Measurements from ENCODE around the gene UCN3. TPM values are rescaled to one million over a fixed set of nuclear protein-coding genes. Genes with fewer than 3 reads are reported as not detected.

UCN3 gene
- total RNA-seq, 1 donor from 2014 or later = not detected

DNA sequence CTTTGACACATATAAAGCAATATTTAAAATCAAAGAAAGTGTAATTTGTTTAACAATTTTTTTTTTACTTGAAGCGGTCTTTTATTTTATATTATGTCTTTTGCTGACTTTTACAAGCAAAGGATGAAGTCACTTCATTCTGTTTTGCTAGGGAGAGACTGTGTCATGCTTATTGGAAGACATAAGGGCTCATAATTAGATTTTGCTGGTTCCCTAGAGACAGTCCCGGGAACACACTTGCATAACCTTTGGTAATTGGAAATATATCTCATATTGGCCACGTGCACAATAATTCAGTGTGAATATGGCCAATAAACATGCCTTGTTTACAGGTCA is 47.1 kb downstream of the UCN3 start:
- Histone ChIP-seq H3K27me3 (no peaks in the 10 kb centered on the region), H3K4me1 (peaks cover 0 to 6% of the 10 kb centered on the region in 2 donors), H3K27ac (peak overlapping the region; percentile 88 to 96), H3K9me3 (no peaks in the 10 kb centered on the region), H3K4me3 (peak overlapping the region; percentile 78 to 87), H3K36me3 (no peaks in the 10 kb centered on the region)
- intact Hi-C loops (cut with DNase I) = loop anchor here (2.0 to 5.0 kb wide), 2 partner anchors 17 to 35 kb away; no protein-coding TSS in a partner anchor
- no peak for DNase-seq (ENCODE audit: low spot score in 2 of 2)
- TF ChIP-seq CTCF (IDR thresholded peaks at IDR 0.05) = no peak

GRCh38 chr10:5412277-5412941 is 47.6 kb downstream of the UCN3 start, which contains the start of gene NET1:
TSS of gene NET1 (plus strand) at chr10:5412557. CDS start at chr10:5412693, 136 bp downstream.
- H3K4me1 ChIP-seq = peaks cover 0 to 6% of the 10 kb centered on the region in 2 donors
- H3K27me3 ChIP-seq = no peaks in the 10 kb centered on the region
- peak; percentile 52 to 95 for DNase-seq (ENCODE audit: low spot score in 2 of 2)
- H3K4me3 ChIP-seq = peak within 1 kb of the TSS; percentile 78 to 87
- intact Hi-C loops (cut with DNase I) = loop anchor here (2.0 to 5.0 kb wide), 2 partner anchors 16 to 35 kb away; no protein-coding TSS in a partner anchor
- no peaks in the 10 kb centered on the region for H3K36me3 ChIP-seq
- H3K27ac ChIP-seq = peak within 1 kb of the TSS; percentile 88 to 96
- TF ChIP-seq CTCF (IDR thresholded peaks at IDR 0.05) = no peak
- H3K9me3 ChIP-seq = no peaks in the 10 kb centered on the region

- Histone ChIP-seq H3K27ac (peak overlapping the region; percentile 88 to 96), H3K4me1 (peaks cover 0 to 6% of the 10 kb centered on the region in 2 donors), H3K36me3 (no peaks in the 10 kb centered on the region), H3K27me3 (no peaks in the 10 kb centered on the region), H3K4me3 (peak overlapping the region; percentile 78 to 87), H3K9me3 (peaks cover 0 to 1% of the 10 kb centered on the region in 2 donors)
- TF ChIP-seq CTCF (IDR thresholded peaks at IDR 0.05) = no peak
- intact Hi-C loops (cut with DNase I) = loop anchor here (2.0 to 5.0 kb wide), 2 partner anchors 16 to 34 kb away; no protein-coding TSS in a partner anchor
- DNase-seq (ENCODE audit: low spot score in 2 of 2) = peak in 1 of 2 donors; percentile 65
Measured at GRCh38 chr10:5413012-5413938, 48.5 kb downstream of the UCN3 start.

GRCh38 chr10:5416981-5417380 is 52.2 kb downstream of the UCN3 start:
- Histone ChIP-seq H3K36me3 (no peaks in the 10 kb centered on the region), H3K9me3 (peaks cover 0 to 13% of the 10 kb centered on the region in 2 donors), H3K27me3 (no peaks in the 10 kb centered on the region), H3K4me1 (peaks cover 0 to 12% of the 10 kb centered on the region in 2 donors), H3K4me3 (no peak overlapping the region), H3K27ac (peak overlapping the region; percentile 51 to 96)
- no peak for TF ChIP-seq CTCF (IDR thresholded peaks at IDR 0.05)
- intact Hi-C loops (cut with DNase I) = no loop called here
- DNase-seq (ENCODE audit: low spot score in 2 of 2) = peak in 1 of 2 donors; percentile 69

DNA sequence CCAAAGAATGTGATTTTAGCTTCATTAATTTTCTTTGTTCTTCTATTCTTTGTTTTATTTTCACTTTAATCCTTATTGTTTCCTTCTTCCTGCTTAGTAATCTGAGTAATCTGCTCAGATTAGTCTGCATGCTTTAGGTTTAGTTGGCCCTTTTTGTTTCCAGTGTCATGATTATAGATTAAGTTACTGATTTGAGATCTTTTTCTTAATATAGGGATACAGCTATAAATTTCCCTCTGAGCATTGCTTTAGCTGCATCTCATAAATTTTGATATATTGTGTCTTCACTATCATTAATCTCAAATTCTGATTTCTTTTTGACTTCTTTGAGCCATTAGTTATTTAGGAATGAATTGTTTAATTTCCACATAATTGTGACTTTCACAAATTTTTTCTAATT is 53.8 kb downstream of the UCN3 start:
- no peak overlapping the region for H3K4me3 ChIP-seq
- no peak for DNase-seq (ENCODE audit: low spot score in 2 of 2)
- H3K27ac ChIP-seq = no peak overlapping the region
- no peaks in the 10 kb centered on the region for H3K27me3 ChIP-seq
- H3K36me3 ChIP-seq = no peaks in the 10 kb centered on the region
- intact Hi-C loops (cut with DNase I) = no loop called here
- no peak for TF ChIP-seq CTCF (IDR thresholded peaks at IDR 0.05)
- H3K4me1 ChIP-seq = peaks cover 0 to 26% of the 10 kb centered on the region in 2 donors
- H3K9me3 ChIP-seq = peaks cover 0 to 13% of the 10 kb centered on the region in 2 donors

Measured in ascending aorta (tissue), 2 donors.